Measurements from ENCODE around the gene AGO3. TPM values are rescaled to one million over a fixed set of nuclear protein-coding genes. Genes with fewer than 3 reads are reported as not detected.

AGO3 gene
- total and polyA plus RNA-seq, 2 of the 13 experiments (the other 11 are each of a cell fraction or from before 2014, with no cell fraction given) = 21.2 to 27.1 TPM

GRCh38 chr1:36088577-36089392 is 157.9 kb downstream of the AGO3 start, which contains the start of gene ADPRS (continued):
- peak; percentile 95 for TF ChIP-seq YY1 (IDR thresholded peaks at IDR 0.05; ENCODE audit: insufficient read depth, insufficient replicate concordance, low read depth, low read length)
- TF ChIP-seq, protein P1, sequence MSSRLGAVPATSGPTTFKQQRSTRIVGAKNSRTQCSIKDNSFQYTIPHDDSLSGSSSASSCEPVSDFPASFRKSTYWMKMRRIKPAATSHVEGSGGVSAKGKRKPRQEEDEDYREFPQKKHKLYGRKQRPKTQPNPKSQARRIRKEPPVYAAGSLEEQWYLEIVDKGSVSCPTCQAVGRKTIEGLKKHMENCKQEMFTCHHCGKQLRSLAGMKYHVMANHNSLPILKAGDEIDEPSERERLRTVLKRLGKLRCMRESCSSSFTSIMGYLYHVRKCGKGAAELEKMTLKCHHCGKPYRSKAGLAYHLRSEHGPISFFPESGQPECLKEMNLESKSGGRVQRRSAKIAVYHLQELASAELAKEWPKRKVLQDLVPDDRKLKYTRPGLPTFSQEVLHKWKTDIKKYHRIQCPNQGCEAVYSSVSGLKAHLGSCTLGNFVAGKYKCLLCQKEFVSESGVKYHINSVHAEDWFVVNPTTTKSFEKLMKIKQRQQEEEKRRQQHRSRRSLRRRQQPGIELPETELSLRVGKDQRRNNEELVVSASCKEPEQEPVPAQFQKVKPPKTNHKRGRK (CRISPR knock-in tag; IDR thresholded peaks at IDR 0.05) = peak; percentile 39; the same call in 1 of the 2 replicates
- TF ChIP-seq EHMT2 (IDR thresholded peaks at IDR 0.05; ENCODE audit: borderline replicate concordance, low read depth, low read length) = no peak
- TF ChIP-seq SNRNP70 (IDR thresholded peaks at IDR 0.05; ENCODE audit: low read depth, low read length) = no peak
- TF ChIP-seq HOXA3 (CRISPR knock-in tag; IDR thresholded peaks at IDR 0.05) = peak; percentile 99
- peak; percentile 57; the same call in 1 of the 2 replicates for TF ChIP-seq ZFP82 (CRISPR knock-in tag; IDR thresholded peaks at IDR 0.05; ENCODE audit: borderline replicate concordance)
- no peak for TF ChIP-seq ZNF7 (CRISPR knock-in tag; IDR thresholded peaks at IDR 0.05)
- TF ChIP-seq JUN (CRISPR knock-in tag; IDR thresholded peaks at IDR 0.05) = no peak
- no peak for TF ChIP-seq SUZ12 (IDR thresholded peaks at IDR 0.05; ENCODE audit: low read depth, low read length)
- TF ChIP-seq ZNF570 (CRISPR knock-in tag; IDR thresholded peaks at IDR 0.05; ENCODE audit: borderline replicate concordance) = no peak
- TF ChIP-seq PHF20 (CRISPR knock-in tag; IDR thresholded peaks at IDR 0.05) = peak; percentile 99
- no peak; the same call in 1 of the 2 replicates for TF ChIP-seq SMC3 (IDR thresholded peaks at IDR 0.05; ENCODE audit: low read length)
- peak; percentile 94 for TF ChIP-seq ZNF616 (CRISPR knock-in tag; IDR thresholded peaks at IDR 0.05; ENCODE audit: low read depth)
- TF ChIP-seq ETS1 (CRISPR knock-in tag; IDR thresholded peaks at IDR 0.05) = peak; percentile 88
- TF ChIP-seq SCMH1 (CRISPR knock-in tag; IDR thresholded peaks at IDR 0.05; ENCODE audit: borderline replicate concordance) = no peak
- TF ChIP-seq PCBP2 (optimal IDR thresholded peaks at IDR 0.05; ENCODE audit: low read depth, low read length, poor library complexity, severe bottlenecking) = no peak
- TF ChIP-seq, protein P2, sequence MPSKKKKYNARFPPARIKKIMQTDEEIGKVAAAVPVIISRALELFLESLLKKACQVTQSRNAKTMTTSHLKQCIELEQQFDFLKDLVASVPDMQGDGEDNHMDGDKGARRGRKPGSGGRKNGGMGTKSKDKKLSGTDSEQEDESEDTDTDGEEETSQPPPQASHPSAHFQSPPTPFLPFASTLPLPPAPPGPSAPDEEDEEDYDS (CRISPR knock-in tag; IDR thresholded peaks at IDR 0.05) = peak; percentile 76
- peak; percentile 89 for TF ChIP-seq RELA (CRISPR knock-in tag; IDR thresholded peaks at IDR 0.05)
- peak; percentile 99 for TF ChIP-seq RBFOX2 (IDR thresholded peaks at IDR 0.05; ENCODE audit: low read depth, low read length)
- TF ChIP-seq ZNF441 (CRISPR knock-in tag; IDR thresholded peaks at IDR 0.05; ENCODE audit: borderline replicate concordance) = peak; percentile 76; the same call in 1 of the 2 replicates
- peak; percentile 74; the same call in 1 of the 2 replicates for TF ChIP-seq ZNF768 (CRISPR knock-in tag; IDR thresholded peaks at IDR 0.05)
- TF ChIP-seq ZNF577 (CRISPR knock-in tag; IDR thresholded peaks at IDR 0.05; ENCODE audit: borderline replicate concordance, low read depth) = no peak
- TF ChIP-seq ZNF761 (CRISPR knock-in tag; conservative IDR thresholded peaks at IDR 0.05) = peak; percentile 79; the same call in 1 of the 2 replicates
- TF ChIP-seq TGIF2 (CRISPR knock-in tag; IDR thresholded peaks at IDR 0.05) = peak; percentile 89
- no peak for TF ChIP-seq REXO4 (CRISPR knock-in tag; IDR thresholded peaks at IDR 0.05; ENCODE audit: borderline replicate concordance)
- peak; percentile 22; the same call in 1 of the 2 replicates for TF ChIP-seq ZNF629 (CRISPR knock-in tag; conservative IDR thresholded peaks at IDR 0.05)
- no peak for TF ChIP-seq ELK4 (CRISPR knock-in tag; IDR thresholded peaks at IDR 0.05; ENCODE audit: borderline replicate concordance)
